DMS79 (cell line): ENCODE measurements around the gene PTGES3L.
"Not testable (repeated sequence)": the region's sequence is repeated elsewhere in the genome, so short reads cannot be mapped to it uniquely, and the experiment has no call there.

Source experiments
- DNase-seq: peaks from one replicate; lab custom pipeline; 2025; lab: John Stamatoyannopoulos, UW

The PTGES3L gene

DNA sequence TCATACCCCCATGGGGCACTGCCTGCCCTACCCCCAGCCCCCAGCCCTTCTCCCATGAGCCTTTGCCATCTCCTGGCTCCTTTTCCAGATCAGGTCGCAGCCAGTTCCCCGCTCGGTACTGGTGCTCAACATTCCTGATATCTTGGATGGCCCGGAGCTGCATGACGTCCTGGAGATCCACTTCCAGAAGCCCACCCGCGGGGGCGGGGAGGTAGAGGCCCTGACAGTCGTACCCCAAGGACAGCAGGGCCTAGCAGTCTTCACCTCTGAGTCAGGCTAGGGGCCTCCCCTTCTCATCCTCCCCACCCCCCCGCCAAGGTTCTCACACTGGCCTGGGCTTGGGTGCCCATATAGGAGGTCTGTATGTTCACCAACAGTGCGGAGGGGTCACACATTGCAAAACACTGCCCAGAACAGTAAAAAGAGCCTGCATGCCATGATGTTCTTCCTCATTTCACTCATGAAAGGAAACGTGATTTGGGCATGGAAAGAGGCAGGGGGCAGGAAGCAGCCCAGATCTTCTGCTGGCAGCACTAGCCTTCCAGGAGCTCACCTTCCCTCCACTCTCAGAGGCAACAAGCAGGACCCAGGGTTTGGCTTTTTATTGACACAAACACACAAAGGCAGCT lies 34.3 kb upstream of the PTGES3L start:
- no peak for DNase-seq

DNA sequence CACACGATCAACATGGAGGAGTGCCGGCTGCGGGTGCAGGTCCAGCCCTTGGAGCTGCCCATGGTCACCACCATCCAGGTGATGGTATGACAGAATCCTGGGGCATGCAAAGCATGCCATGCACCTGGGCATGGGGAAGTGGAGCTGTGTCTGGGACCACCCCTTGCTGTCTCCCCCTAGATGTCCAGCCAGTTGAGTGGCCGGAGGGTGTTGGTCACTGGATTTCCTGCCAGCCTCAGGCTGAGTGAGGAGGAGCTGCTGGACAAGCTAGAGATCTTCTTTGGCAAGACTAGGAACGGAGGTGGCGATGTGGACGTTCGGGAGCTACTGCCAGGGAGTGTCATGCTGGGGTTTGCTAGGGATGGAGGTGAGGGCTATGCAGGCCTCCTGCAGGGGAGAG lies 33.4 kb upstream of the PTGES3L start:
- DNase-seq = no peak

DNA sequence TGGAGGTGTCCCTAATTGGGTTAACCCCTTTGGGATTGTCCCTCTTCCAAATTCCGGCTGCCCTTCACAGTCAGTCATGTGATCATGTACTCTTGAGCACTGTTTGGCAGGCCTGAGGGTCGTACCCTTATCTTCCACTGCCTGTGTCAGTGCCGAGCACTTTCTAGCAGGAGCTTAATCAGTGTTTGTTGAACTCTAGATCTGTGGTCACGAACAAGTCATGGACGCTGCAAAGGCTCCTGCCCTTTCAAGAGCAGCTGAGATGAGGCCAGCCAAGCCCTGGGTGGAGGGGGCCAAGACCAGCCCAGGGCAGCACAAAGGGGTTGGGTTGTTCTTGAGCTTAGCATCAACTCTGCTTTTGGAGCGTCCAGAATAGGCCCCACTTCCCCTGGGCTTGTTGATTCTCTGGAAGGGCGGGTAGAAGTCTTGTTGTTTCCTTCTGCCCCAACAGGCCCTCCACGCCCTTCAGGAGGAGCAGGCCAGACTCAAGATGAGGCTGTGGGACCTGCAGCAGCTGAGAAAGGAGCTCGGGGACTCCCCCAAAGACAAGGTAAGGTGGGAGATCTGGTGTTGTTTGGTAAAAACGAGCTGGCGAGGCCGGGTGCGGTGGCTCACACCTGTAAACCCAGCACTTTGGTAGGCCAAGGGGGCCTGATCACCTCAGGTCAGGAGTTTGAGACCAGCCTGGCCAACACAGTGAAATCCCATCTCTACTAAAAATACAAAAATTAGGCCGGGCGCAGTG lies 32.0 kb upstream of the PTGES3L start:
- DNase-seq = no peak

DNA sequence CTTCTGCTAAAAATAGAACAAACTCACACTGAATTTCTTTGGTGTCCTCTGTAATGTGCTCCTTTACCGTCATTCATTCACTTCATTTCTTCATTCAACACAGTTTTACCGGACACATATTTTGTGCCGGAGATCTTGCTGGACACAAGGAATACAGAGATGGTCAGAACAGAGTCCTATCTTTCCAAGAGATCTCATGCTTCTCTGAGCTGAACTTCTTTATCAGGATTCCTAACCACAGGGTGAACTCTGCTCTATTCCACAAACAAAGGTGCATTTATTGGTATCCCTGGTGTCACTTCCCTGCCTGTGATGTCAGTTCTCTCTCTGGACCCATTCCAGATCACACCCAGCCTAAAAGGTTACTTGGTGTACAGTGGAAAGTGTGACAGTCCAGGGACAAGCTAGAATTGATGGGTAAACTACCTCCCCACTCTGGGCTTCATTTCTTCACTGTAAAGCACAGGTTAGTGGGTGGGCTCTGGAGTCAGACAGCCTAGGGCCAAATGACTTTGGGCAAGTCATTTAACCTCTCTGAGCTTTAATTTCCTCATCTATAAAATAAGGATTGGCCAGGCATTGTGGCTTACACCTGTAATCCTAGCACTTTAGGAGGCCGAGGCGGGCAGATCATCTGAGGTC lies 30.9 kb upstream of the PTGES3L start:
- no peak for DNase-seq

DNA sequence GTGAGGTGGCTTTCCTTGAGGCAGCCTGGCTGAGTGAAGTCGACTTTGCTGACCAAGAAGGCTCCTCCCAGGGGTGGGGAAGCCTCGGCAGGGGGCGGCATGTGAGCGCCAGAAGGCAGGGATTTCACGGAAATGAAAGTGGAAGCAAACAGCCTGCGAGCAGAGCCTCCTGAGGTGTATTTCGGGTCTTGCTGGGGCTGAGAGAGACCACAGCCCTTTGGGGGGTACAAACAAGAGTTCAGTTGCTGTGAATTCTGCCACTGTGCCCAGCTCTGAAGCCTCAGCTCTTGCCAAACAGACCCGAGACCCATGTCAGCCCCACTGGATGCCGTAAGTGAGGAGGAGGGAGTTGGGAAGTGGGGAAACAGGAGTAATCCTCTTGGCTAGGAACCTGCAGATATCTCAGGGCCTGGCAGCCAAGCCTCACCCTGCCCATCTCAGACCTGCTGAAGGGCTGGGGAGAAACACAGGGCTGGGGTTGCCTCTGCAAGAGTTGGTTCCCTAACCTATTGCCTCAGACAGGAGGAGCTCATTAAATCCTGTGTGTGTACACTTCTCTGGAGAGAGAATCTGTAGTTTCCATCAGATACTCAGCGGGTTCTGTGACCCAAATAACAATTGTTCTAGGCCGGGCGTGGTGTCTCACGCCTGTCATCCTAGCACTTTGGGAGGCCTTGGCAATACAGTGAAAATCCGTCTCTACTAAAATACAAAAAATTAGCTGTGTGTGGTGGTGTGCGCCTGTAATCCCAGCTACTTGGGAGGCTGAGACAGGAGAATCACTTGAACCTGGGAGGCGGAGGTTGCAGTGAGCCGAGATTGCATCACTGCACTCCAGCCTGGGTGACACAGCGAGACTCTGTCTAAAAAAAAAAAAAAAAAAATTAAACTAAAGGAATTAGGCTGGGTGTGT lies 27.0 kb upstream of the PTGES3L start, which contains the start of gene IFI35:
Gene IFI35 (plus strand): TSS at position 146 of the 913 bp plus-strand sequence. CDS start 164 bp downstream, at position 310.
- DNase-seq = peak; percentile 50

DNA sequence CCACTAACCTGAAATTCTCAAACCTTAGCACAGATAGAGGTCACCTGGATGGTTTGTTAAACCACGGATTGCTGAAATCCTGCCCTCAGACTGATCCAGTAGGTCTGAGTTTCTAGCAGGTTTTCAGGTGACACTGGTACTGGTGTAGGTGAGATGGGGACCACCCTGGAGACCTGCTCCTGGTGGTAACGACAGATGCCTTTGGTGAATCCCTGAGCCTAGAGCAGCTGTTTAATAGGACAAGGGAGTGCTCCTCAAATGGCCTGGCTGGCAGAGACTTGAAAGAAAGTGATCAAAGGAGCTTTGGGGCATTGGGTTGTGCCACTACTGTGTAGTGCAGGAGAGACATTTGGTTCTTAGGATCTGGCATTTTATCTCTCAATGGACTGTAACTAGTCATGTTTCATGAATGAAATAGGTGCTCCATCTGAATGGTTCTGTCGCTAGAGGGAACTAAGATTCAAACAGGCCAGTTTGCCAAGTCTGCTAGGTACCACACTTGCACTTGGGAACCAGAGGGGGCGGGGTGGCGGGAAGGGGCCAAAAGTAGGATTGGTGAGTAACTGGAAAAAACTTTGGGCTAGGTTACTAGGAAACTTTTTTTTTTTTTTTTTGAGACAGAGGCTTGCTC lies 23.8 kb upstream of the PTGES3L start:
- DNase-seq = no peak

DNA sequence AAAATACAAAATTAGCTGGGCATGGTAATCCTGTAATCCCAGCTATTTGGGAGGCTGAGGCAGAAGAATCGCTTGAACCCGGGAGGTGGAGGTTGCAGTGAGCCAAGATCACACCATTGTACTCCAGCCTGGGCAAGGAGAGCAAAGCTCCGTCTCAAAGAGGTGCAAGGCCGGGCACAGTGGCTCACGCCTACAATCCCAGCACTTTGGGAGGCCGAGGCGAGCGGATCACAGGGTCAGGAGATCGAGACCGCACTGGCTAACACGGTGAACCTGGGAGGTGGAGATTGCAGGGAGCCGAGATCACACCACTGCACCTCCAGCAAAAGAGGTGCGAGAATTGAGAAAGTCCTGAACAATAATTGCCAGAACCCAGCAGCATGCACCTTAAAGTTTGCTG lies 21.0 kb upstream of the PTGES3L start:
- not testable (repeated sequence) for DNase-seq

DNA sequence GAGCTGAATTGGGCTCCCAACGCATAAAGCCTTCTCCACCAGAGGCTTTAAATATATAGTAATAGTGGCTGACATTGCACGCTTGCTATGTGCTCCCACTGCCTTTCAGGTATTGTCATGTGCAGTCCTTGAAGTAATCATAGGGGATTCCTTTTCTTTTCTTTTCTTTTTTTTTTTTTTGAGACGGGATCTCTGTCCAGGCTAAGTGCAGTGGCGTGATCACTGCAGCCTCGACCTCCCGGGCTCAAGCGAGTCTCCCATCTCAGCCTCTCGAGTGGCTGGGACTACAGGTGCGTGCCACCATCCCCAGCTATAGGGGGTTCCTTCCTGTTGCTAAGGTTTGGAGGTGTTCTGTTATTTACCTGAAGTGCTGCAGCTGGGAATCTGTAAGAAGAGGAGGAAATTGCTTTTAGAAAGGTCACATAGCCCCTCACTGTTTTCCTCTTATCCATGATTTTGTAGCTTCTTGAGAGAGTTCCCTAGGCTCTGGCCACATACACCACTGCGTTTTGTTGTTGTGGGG lies 19.2 kb upstream of the PTGES3L start:
- no peak for DNase-seq

DNA sequence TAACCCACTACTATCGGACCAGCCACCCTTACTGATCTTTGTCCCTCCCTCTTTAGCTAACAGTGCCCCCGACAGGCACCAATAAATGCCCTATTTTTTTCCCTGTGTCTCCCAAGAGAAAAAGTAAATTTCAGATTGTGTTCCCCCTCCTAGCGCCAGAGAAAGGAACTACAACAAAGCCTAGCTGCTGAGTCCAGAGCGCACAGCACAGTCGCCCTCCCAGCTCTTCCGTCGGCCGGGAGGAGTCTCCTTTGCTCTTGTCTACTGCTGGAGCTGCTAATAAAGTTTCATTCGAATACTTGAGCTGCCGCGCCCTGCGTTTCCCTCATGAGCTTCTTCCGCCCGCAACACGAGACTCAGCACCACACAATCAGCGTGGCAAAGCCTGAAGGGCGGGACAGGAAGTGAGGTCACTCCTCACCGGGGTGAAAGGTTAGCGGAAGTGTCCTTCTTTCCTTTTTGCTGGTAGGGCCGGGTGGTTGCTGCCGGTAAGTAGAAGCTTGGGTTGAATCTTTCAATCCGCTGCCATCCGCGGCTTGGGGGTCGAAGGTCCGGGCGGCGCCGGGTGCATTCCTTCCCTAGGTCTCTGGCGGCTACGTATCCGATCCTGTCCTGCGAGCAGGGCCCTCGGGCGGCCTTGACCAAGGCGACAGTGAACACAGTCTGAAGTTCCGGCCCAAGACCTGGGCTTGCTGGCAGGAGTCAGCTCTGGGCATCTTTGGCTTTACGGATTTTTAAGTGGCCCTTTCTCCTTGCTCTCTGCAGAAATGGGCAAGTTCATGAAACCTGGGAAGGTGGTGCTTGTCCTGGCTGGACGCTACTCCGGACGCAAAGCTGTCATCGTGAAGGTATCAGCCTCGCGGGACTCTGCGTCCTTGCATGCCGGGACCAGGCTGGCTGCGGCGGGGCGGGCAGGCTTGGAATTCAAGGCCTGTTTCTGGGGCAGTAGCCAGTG lies 18.4 kb upstream of the PTGES3L start, which contains the start of gene RPL27:
Gene RPL27 (plus strand): TSS at position 436 of the 955 bp plus-strand sequence. CDS start 332 bp downstream, at position 768.
- peak; percentile 99 for DNase-seq

DNA sequence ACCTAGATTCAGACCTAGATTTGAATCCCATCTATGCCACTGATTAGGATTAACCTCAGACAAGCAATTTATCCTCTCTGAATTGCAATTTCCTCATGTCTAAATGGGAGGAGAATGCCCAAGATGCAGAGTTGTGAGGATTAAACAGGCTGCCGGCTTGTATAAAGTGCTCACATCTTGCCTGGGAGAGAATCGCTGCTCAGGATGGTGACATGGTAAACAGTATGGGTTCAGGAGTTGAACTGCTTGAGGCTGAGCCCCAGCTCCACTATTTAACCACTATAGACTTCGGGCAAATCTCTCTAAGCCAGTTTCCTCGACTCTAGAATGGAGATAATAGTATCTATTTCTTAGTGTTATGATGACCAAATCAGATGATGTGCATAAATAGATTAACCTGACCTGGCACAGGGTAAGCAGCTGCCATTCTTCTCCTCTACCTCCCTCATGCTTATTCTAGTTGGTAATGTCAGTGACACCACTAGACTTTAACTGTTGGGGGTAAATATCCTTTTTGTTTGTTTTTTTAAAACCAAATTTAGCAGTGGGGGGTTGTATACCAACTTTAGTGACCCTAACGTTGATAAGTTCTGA lies 17.6 kb upstream of the PTGES3L start:
- DNase-seq = no peak

DNA sequence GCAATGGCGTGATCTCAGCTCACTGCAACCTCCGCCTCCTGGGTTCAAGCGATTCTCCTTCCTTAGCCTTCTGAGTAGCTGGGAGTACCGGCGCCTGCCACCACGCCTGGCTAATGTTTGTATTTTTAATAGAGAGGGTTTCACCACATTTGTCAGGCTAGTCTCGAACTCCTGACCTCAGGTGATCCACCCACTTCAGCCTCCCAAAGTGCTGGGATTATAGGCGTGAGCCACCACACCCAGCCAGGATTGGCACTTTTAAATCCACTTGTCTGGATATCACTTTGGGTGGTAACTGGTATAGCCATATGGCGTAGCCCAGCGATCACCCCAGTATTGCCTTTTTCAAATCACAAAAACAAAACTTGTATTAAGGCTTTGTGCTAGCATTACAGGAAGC lies 14.0 kb upstream of the PTGES3L start:
- DNase-seq = not testable (repeated sequence)

DNA sequence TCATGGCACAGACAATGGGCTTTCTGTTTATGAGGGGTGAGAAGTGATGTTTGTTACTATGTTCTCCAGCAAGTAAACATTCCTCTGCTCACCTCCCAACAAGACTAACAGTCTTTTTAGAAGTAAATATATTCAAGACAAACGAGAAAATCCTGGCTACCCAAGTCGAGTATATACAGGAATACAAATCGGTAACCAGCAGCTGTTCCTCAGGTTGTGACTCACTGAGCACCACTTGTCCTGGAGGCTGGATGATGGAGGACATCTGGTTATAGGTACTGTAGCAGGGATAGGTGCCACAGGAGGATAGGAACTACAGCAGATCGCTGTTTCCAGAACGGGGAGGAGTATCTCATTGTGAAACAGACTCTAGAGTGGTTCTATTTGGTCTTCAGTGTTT lies 13.0 kb upstream of the PTGES3L start:
- DNase-seq = no peak

DNA sequence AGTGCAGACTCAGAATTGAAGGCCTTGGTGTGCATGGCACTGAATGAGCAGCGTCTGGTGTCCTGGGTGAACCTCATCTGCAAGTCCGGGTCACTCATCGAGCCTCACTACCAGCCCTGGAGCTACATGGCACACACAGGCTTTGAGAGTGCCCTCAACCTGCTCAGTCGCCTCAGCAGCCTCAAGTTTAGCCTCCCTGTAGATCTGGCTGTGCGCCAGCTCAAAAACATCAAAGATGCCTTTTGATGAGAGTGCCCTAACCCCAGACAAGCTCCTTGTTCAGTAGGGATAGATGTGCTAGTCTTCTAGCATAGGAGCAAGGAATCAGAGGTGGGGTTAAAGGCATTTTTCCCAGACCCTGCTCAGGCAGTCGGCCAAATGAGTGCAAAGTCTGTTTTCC lies 11.6 kb upstream of the PTGES3L start:
- no peak for DNase-seq

DNA sequence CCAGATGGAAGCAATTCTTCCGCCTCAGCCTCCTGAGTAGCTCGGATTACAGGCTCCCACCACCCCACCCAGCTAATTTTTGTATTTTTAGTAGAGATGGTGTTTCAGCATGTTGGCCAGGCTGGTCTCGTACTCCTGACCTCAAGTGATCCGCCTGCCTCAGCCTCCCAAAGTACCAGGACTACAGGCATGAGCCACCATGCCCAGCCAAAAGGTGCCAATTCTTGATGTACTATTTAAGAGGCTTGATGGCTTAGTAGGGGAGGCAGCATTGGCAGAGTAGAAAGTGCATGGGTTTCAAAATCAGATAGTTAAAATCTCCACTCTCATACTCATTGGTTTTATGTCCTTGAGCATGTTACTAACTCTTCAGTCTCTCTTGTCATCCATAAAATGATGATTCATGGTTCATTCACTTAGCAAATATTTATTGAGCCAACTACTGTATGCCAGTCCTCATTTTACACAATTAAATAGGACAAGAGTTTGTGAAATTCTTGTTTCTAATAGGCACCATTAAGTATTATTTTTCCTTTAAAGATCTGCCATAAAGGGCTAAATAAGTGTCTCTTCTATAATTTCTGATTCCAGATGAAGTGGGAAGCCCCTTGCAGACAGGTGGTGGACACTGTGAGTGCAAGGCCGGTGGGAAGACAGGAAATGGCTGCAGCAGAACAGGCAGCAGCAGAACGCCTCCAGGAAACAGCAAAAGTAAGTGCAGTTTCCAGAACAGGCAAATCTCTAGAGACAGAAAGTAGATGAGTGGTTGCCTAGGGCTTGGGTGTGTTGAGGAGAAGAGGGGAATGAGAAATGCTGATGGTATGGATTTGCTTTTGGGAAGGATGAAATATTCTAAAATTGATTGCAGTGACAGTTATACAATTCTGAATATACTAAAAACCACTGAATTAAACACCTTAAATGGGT lies 10.1 kb upstream of the PTGES3L start:
- no peak for DNase-seq

DNA sequence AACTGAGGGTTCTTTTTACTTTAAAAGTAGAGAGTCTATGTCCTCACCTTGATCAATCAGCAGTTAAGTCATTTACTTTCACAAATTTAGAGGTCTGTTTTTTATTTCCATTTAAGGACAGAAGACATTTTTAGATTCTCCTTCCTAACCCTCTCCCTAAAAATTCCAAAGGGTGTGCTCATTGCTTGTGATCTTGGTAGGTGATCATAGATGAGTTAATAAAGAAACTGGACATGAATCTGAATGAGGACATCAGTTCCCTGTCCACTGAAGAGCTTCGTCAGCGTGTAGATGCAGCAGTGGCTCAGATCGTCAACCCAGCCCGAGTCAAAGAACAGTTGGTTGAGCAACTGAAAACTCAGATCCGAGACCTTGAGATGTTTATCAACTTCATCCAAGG lies 9.3 kb upstream of the PTGES3L start:
- DNase-seq = no peak

DNA sequence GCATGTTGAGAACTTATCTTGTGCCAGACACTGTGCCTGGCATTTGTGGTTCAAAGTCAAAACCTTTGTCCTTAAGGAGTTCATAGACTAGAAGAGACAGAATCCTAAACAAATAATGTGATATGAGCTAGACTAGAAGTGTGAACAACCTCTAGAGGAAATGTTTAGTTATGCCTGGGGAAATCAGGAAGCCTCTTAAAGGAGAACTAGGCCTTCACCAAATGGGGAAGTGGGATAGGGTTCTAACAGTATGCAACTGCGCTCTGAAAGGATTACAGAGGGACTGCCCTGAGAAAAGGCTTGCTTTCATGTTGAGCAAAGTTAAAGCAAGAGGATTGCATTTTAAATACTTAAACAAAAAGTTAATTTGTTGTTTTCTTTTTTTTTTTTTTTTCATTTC lies 5.3 kb upstream of the PTGES3L start:
- DNase-seq = no peak

DNA sequence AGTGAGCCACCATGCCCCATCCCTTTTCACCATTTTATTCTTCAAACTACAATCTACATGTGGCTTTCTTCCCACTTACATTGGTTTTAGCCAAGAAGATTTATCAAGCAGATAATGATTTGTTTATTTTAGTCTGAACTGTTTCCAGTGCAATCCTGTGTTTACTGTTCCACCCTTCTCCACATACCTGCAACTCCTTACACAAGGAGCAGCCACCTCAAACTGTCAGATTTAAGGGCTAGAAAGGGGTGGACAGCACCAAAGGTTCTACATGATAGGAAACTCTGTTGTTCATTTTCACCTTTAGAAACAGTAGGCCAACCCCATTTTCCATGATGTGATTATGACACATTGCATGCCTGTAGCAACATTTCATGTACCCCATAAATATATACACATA lies 2.4 kb upstream of the PTGES3L start:
- DNase-seq = no peak

DNA sequence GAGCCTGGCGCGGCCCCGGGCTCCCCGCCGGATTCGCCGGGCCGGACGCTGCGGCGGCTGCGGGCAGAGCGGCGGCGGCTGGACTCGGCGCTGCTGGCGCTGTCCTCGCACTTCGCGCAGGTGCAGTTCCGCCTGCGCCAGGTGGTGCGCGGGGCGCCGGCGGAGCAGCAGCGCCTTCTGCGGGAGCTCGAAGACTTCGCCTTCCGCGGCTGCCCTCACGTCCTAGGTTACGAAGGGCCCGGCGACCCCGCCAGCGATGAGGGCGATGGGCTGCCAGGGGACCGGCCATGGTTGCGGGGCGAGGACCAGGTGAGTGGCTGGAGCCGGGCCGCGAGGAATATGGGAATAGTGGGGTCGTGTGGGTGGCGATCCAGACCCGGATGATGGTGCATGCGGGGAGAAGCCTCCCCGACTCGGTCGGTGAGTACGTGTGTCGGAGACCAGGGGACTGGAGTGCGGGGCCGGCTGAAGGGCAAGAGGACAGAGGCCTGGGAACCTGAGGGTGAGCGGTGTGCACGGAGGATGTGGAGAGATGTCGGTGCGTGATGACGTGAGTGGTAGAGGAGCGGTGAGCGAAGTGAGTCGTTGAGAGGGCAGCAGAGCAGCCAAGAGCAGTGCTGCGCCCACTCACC lies 1.0 kb upstream of the PTGES3L start:
- peak; percentile 11 for DNase-seq
